OCI-LY3 (cell line): ENCODE results near the gene PSKH1.

Experiments
- EZH2phosphoT487 ChIP-seq: fragments of 200-600 bp; shearing (Covaris generic); IDR thresholded peaks from 2 replicates; pipeline ENCODE4 v1.6.1; 2018; ENCODE audit warnings: antibody characterized with exemption, mixed run types, low read depth
- TF ChIP-seq, protein P1 (sequence below): fragments of 200-600, 300-600 bp; sonication (generic); IDR thresholded peaks from 2 replicates; pipeline ENCODE4 v1.5.1; 2014; ENCODE audit warnings: antibody characterized with exemption, low read length, low read depth

DNA sequence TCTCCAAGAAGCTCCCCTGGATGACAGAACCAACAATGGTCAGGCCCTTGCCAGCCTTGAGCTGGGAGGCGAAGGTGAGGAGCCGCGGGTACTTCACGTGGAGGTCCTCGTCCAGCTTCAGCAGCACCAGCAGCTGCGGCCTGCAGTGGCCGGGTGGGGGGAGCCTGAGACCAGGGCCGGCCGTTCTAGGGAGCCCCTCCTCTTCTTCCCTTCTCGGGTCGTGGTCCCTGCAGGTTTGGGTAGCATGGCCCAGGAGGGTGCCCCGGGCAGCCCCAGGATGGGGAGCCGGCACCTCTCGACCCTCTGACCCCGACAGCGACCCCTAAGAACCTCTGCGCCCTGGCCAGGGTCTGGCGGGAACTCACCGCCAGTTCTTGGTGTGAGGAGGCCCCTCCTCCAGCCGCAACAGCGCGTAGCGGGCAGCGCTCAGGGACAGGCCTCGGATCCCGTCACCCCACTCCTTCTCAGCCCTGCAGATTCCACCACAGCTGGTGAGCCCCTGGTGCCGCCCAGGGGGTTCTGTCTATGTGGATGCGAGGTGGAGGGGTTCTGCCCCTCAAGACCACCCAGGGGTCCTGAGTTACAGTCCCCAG is 54.0 kb downstream of the PSKH1 start:
- TF ChIP-seq, protein P1, sequence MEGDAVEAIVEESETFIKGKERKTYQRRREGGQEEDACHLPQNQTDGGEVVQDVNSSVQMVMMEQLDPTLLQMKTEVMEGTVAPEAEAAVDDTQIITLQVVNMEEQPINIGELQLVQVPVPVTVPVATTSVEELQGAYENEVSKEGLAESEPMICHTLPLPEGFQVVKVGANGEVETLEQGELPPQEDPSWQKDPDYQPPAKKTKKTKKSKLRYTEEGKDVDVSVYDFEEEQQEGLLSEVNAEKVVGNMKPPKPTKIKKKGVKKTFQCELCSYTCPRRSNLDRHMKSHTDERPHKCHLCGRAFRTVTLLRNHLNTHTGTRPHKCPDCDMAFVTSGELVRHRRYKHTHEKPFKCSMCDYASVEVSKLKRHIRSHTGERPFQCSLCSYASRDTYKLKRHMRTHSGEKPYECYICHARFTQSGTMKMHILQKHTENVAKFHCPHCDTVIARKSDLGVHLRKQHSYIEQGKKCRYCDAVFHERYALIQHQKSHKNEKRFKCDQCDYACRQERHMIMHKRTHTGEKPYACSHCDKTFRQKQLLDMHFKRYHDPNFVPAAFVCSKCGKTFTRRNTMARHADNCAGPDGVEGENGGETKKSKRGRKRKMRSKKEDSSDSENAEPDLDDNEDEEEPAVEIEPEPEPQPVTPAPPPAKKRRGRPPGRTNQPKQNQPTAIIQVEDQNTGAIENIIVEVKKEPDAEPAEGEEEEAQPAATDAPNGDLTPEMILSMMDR, result no peak
- TF ChIP-seq EZH2phosphoT487, result no peak
